NB4 (cell line): ENCODE results near the gene MAP3K5.
"Not testable (repeated sequence)": the region's sequence is repeated elsewhere in the genome, so short reads cannot be mapped to it uniquely, and the experiment has no call there.

Experiments used
- CTCF ChIP-seq: IDR thresholded peaks from one replicate; pipeline ENCODE4 v1.5.1; 2012; ENCODE audit warnings: low read depth, low read length
- POLR2A ChIP-seq: IDR thresholded peaks from 2 replicates; pipeline ENCODE4 v1.6.1; 2011; ENCODE audit warnings: mild to moderate bottlenecking; ENCODE audit not compliant: insufficient read length; ENCODE audit errors: extremely low read depth
- TF ChIP-seq, protein P1 (sequence below): IDR thresholded peaks from 2 replicates; pipeline ENCODE4 v1.6.1; 2011; ENCODE audit warnings: low read depth, low read length

DNA sequence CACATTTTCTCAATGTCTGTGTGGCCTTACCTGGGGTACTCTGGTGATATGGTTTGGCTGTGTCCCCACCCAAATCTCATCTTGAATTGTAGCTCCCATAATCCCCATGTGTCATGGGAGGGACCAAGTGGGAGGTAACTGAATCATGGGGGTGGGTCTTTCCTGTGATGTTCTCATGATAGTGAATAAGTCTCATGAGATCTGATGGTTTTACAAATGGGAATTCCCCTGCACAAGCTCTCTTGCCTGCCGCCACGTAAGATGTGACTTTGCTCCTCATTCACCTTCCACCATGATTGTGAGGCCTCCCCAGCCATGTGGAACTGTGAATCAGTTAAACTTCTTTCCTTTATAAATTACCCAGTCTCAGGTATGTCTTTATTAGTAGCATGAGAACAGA is 201.4 kb downstream of the MAP3K5 start:
- not testable (repeated sequence) for TF ChIP-seq CTCF, POLR2A
- TF ChIP-seq, protein P1, sequence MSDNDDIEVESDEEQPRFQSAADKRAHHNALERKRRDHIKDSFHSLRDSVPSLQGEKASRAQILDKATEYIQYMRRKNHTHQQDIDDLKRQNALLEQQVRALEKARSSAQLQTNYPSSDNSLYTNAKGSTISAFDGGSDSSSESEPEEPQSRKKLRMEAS: not testable (repeated sequence)
